ENCODE results near the gene SHOC1. TPM values are rescaled to one million over a fixed set of nuclear protein-coding genes. Genes with fewer than 3 reads are reported as not detected.

SHOC1 gene
- total RNA-seq (2021), result not detected in 2 replicates
- Bru-seq, nascent RNA, result not detected
- BruChase-seq, experiment 1, labeled RNA remaining after a 2-hour chase, result percentile 1 among the genes with signal in this experiment
- BruChase-seq, experiment 2, labeled RNA remaining after a 6-hour chase, result percentile 5 among the genes with signal in this experiment
- long read RNA-seq, partial matches to known transcripts, result 0 of 1 reads
- long read RNA-seq, other reads (novel, unspliced or antisense), result 1 of 1 reads

DNA sequence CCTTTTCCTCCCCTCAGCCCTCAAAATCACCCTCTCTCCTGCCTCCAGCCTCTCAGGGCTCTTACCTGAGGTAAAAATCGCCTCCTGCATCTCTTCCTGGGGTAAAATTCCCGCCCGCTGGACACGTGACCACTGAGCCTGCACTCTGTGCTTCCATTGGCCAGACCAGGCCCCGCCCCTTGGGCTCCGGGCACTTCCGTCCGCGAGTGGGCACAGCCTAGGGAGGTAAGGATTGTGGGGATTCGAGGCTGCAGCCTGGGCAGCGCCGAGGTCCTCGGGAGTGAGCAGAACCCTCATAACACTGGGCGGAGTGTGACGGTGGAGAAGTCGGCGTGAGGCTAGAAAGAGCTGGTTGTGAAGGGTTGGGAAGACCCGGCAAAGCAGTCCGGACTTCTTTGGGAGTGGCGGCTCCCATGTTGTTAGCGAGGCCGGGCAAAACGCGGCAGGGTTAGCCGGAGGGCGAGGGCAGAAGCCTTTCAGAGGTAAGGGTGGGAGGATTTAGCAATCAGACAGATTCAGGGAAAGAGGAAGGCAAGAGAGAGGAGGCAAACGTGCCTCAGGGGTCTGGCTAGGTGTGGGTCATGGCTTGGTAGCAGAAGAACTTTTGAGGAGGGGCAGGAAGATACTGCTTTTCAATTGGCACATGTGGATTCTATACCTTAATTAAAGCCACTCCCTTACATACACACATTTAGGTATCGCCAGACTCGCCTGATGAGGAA, at the start of gene SHOC1:
Gene SHOC1 (minus strand): TSS at position 103 of the 722 bp plus-strand sequence. CDS start 3,519 bp downstream, outside the sequence.
- CTCF ChIA-PET, result no interaction called here
- no TSS peak for BruUV-seq (replicated peaks)
- intact Hi-C loops (cut with micrococcal nuclease; ENCODE audit: unreplicated experiment), result no loop called here

DNA sequence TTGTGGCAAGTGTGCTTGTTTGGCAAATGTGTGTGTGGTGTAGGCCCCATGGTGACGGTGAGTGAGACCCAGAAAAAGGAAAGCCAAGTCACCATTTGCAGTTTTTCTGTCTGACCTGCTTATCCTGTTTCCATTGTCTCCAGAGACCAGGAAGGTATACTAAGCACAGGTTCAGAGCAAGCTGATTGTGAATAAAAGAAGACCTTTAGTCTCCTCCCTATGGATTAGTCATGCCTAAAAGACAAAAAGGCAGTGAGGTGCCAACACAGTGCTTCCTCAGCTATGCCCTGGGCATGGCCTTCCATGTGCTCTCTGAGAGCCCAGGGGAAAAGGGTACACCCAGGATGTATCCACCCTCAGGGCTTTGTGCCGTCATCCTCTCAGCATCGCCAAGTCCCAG, 49.2 kb upstream of the SHOC1 start:
- POLR2A ChIA-PET (ENCODE audit: low non-redundant PET), result no interaction called here

More for the DNA sequence above, at the start of gene SHOC1:
- no peak for TF ChIP-seq EZH2 (IDR thresholded peaks at IDR 0.05; ENCODE audit: borderline replicate concordance, low read depth, low read length, poor library complexity, severe bottlenecking)
- TF ChIP-seq, protein P1, sequence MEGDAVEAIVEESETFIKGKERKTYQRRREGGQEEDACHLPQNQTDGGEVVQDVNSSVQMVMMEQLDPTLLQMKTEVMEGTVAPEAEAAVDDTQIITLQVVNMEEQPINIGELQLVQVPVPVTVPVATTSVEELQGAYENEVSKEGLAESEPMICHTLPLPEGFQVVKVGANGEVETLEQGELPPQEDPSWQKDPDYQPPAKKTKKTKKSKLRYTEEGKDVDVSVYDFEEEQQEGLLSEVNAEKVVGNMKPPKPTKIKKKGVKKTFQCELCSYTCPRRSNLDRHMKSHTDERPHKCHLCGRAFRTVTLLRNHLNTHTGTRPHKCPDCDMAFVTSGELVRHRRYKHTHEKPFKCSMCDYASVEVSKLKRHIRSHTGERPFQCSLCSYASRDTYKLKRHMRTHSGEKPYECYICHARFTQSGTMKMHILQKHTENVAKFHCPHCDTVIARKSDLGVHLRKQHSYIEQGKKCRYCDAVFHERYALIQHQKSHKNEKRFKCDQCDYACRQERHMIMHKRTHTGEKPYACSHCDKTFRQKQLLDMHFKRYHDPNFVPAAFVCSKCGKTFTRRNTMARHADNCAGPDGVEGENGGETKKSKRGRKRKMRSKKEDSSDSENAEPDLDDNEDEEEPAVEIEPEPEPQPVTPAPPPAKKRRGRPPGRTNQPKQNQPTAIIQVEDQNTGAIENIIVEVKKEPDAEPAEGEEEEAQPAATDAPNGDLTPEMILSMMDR (conservative IDR thresholded peaks at IDR 0.05; ENCODE audit: low read depth, low read length), result no peak
- Histone ChIP-seq H3K4me3 (ENCODE audit: low read depth, low read length, poor library complexity, severe bottlenecking) (no peak within 1 kb of the TSS), H3K27me3 (replicated peaks; ENCODE audit: insufficient read depth, low read depth, low read length, poor library complexity) (no peaks in the 10 kb centered on the region), H3K4me1 (ENCODE audit: insufficient read depth, low read length, poor library complexity, severe bottlenecking) (peaks cover 8% of the 10 kb centered on the region), H3K27ac (ENCODE audit: low read depth, low read length, poor library complexity, severe bottlenecking) (no peak within 1 kb of the TSS), H3K36me3 (ENCODE audit: insufficient read depth, low read length, poor library complexity, severe bottlenecking) (no peaks in the 10 kb centered on the region), H3K9me3 (ENCODE audit: low read depth, low read length, poor library complexity, severe bottlenecking) (no peaks in the 10 kb centered on the region)
- DNase-seq (ENCODE audit: low spot score), result no peak
- POLR2A ChIA-PET (ENCODE audit: low non-redundant PET), result no interaction called here

DNA sequence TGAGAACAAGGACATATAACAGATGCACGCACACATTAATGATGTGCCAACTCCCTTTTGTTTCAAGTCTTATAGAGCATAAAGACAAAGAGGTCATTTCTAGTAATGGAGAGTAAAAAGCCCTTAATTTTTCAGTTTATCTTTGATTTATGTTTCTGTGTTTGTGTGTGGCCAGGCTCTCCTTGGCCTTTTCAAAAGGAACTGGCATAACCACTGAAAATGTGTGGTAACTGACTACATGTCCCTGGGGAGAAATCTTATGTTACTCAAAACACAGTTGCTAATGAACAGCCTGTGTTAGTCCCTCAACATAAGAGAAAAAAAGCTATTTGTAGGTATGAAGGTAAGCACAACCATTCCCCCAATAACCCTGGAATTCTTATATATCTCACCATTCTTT, 47.6 kb upstream of the SHOC1 start:
- CTCF ChIA-PET, result no interaction called here
- peaks cover 24% of the 10 kb centered on the region for H3K4me1 ChIP-seq (ENCODE audit: insufficient read depth, low read length, poor library complexity, severe bottlenecking)
- no peak for TF ChIP-seq EZH2 (IDR thresholded peaks at IDR 0.05; ENCODE audit: borderline replicate concordance, low read depth, low read length, poor library complexity, severe bottlenecking)
- TF ChIP-seq, protein P1 (conservative IDR thresholded peaks at IDR 0.05; ENCODE audit: low read depth, low read length), result no peak
- H3K9me3 ChIP-seq (ENCODE audit: low read depth, low read length, poor library complexity, severe bottlenecking), result no peaks in the 10 kb centered on the region
- H3K36me3 ChIP-seq (ENCODE audit: insufficient read depth, low read length, poor library complexity, severe bottlenecking), result no peaks in the 10 kb centered on the region
- no peak overlapping the region for H3K27ac ChIP-seq (ENCODE audit: low read depth, low read length, poor library complexity, severe bottlenecking)
- no peak overlapping the region for H3K4me3 ChIP-seq (ENCODE audit: low read depth, low read length, poor library complexity, severe bottlenecking)
- no TSS peak for BruUV-seq (replicated peaks)
- H3K27me3 ChIP-seq (replicated peaks; ENCODE audit: insufficient read depth, low read depth, low read length, poor library complexity), result no peaks in the 10 kb centered on the region
- intact Hi-C loops (cut with micrococcal nuclease; ENCODE audit: unreplicated experiment), result no loop called here
- POLR2A ChIA-PET (ENCODE audit: low non-redundant PET), result no interaction called here
- DNase-seq (ENCODE audit: low spot score), result no peak

More for the DNA sequence above, 49.2 kb upstream of the SHOC1 start:
- intact Hi-C loops (cut with micrococcal nuclease; ENCODE audit: unreplicated experiment), result no loop called here
- TF ChIP-seq, protein P1 (conservative IDR thresholded peaks at IDR 0.05; ENCODE audit: low read depth, low read length), result no peak
- TF ChIP-seq EZH2 (IDR thresholded peaks at IDR 0.05; ENCODE audit: borderline replicate concordance, low read depth, low read length, poor library complexity, severe bottlenecking), result no peak
- H3K27ac ChIP-seq (ENCODE audit: low read depth, low read length, poor library complexity, severe bottlenecking), result no peak overlapping the region
- no peak for DNase-seq (ENCODE audit: low spot score)
- no peaks in the 10 kb centered on the region for H3K36me3 ChIP-seq (ENCODE audit: insufficient read depth, low read length, poor library complexity, severe bottlenecking)
- peaks cover 15% of the 10 kb centered on the region for H3K4me1 ChIP-seq (ENCODE audit: insufficient read depth, low read length, poor library complexity, severe bottlenecking)
- no peak overlapping the region for H3K4me3 ChIP-seq (ENCODE audit: low read depth, low read length, poor library complexity, severe bottlenecking)
- no peaks in the 10 kb centered on the region for H3K27me3 ChIP-seq (replicated peaks; ENCODE audit: insufficient read depth, low read depth, low read length, poor library complexity)
- no peaks in the 10 kb centered on the region for H3K9me3 ChIP-seq (ENCODE audit: low read depth, low read length, poor library complexity, severe bottlenecking)
- CTCF ChIA-PET, result no interaction called here
- no TSS peak for BruUV-seq (replicated peaks)

Data from A673 (cell line).